A673 (cell line): ENCODE measurements around the gene KHK. TPM values are rescaled to one million over a fixed set of nuclear protein-coding genes. Genes with fewer than 3 reads are reported as not detected.

Experiments used
- Bru-seq: library from RNA; stranded (reverse); fragments of 400-500 nt; gene quantifications from one replicate; lab custom pipeline; 2021; lab: Mats Ljungman, UMichigan
- BruChase-seq, 2 experiments: library from RNA; stranded (reverse); fragments of 400-500 nt; gene quantifications; one replicate each; lab custom pipeline; 2021; lab: Mats Ljungman, UMichigan
- BruUV-seq: library from RNA; stranded (reverse); fragments of 400-500 nt; replicated peaks from 2 replicates; lab custom pipeline; 2021; lab: Mats Ljungman, UMichigan
- CTCF ChIA-PET: fragments of 300-600 bp; sonication (Branson Sonifier 250); formaldehyde crosslinking; loops from one replicate; lab custom pipeline; 2022; ENCODE audit warnings: antibody characterized with exemption; lab: Charles Lee
- POLR2A ChIA-PET: fragments of 300-600 bp; sonication (Branson Sonifier 250); formaldehyde crosslinking; loops from one replicate; lab custom pipeline; 2022; ENCODE audit warnings: antibody characterized with exemption; ENCODE audit not compliant: low non-redundant PET; lab: Charles Lee
- DNase-seq: peaks from one replicate; pipeline ENCODE4 v3.0.0-alpha.2; 2015; ENCODE audit warnings: low spot score
- H3K27ac ChIP-seq: fragments of 200-600 bp; sonication (generic); 2 replicates; pipeline ENCODE4 v1.5.1; 2016; ENCODE audit warnings: mixed run types, low read depth, mild to moderate bottlenecking, mixed read lengths, antibody characterized with exemption, low read length; ENCODE audit not compliant: poor library complexity, severe bottlenecking
- H3K27me3 ChIP-seq: fragments of 200-600 bp; sonication (generic); replicated peaks from 2 replicates; pipeline ENCODE4 v1.6.1; 2017; ENCODE audit warnings: mixed run types, low read depth, mild to moderate bottlenecking, mixed read lengths, antibody characterized with exemption, low read length; ENCODE audit not compliant: insufficient read depth, poor library complexity
- H3K36me3 ChIP-seq: fragments of 200-600 bp; sonication (generic); 2 replicates; pipeline ENCODE4 v1.6.1; 2016; ENCODE audit warnings: mixed run types, mild to moderate bottlenecking, mixed read lengths, antibody characterized with exemption, low read length; ENCODE audit not compliant: insufficient read depth, poor library complexity, severe bottlenecking
- H3K4me1 ChIP-seq: fragments of 200-600 bp; sonication (generic); 2 replicates; pipeline ENCODE4 v1.6.1; 2017; ENCODE audit warnings: mixed run types, mild to moderate bottlenecking, mixed read lengths, antibody characterized with exemption, low read length; ENCODE audit not compliant: insufficient read depth, poor library complexity, severe bottlenecking
- H3K4me3 ChIP-seq: fragments of 200-600 bp; sonication (generic); 2 replicates; pipeline ENCODE4 v1.5.1; 2016; ENCODE audit warnings: low read depth, mixed run types, mild to moderate bottlenecking, mixed read lengths, low read length; ENCODE audit not compliant: poor library complexity, severe bottlenecking
- H3K9me3 ChIP-seq: fragments of 200-600 bp; sonication (generic); 2 replicates; pipeline ENCODE4 v1.6.1; 2016; ENCODE audit warnings: mixed run types, low read depth, mild to moderate bottlenecking, mixed read lengths, antibody characterized with exemption, low read length; ENCODE audit not compliant: poor library complexity, severe bottlenecking
- CTCF ChIP-seq: fragments of 300-800, 200-600 bp; sonication (generic); conservative IDR thresholded peaks from 2 replicates; pipeline ENCODE4 v1.5.1; 2017; ENCODE audit warnings: low read depth, mild to moderate bottlenecking, antibody characterized with exemption, low read length, moderate library complexity, mixed read lengths
- EZH2 ChIP-seq: fragments of 200-600 bp; sonication (generic); IDR thresholded peaks from 2 replicates; pipeline ENCODE4 v1.6.1; 2017; ENCODE audit warnings: borderline replicate concordance, low read depth, mild to moderate bottlenecking, mixed read lengths, antibody characterized with exemption, low read length; ENCODE audit not compliant: poor library complexity, severe bottlenecking
- intact Hi-C: fragments of 100-400 bp; cut with micrococcal nuclease; formaldehyde crosslinking; loops from one replicate; pipeline ENCODE4 v1.10.0; 2022; ENCODE audit not compliant: unreplicated experiment
- long read RNA-seq: library from polyadenylated mRNA; stranded (forward); transcript quantifications from one replicate; pipeline ENCODE4 v2.0.0, GENCODE V29; 2022
- total RNA-seq: library from RNA; stranded (reverse); gene quantifications from 2 replicates; pipeline ENCODE4 v1.2.3, GENCODE V29; 2021

The KHK gene
- total RNA-seq (39.1 and 40.2 TPM in 2 replicates), Bru-seq, nascent RNA (percentile 60 among the genes with signal in this experiment), BruChase-seq, experiment 1, labeled RNA remaining after a 2-hour chase (percentile 68 among the genes with signal in this experiment), BruChase-seq, experiment 2, labeled RNA remaining after a 6-hour chase (percentile 70 among the genes with signal in this experiment)
- long read RNA-seq, transcript KHK-202 (8 exons, 2,411 nt): major isoform, 82 of 132 reads
- long read RNA-seq, partial matches to known transcripts: 1 of 132 reads
- long read RNA-seq, other reads (novel, unspliced or antisense): 49 of 132 reads

GRCh38 chr2:27086724-27087593 is at the start of gene KHK:
Gene KHK, plus strand, starts transcription at chr2:27086772. Its CDS starts 488 bp downstream, at chr2:27087260.
- intact Hi-C loops: no loop called here
- Histone ChIP-seq H3K9me3 (no peaks in the 10 kb centered on the region), H3K27ac (peak within 1 kb of the TSS; percentile 86), H3K27me3 (no peaks in the 10 kb centered on the region), H3K36me3 (no peaks in the 10 kb centered on the region), H3K4me3 (peak within 1 kb of the TSS; percentile 59), H3K4me1 (peaks cover 6% of the 10 kb centered on the region)
- BruUV-seq: TSS peak; percentile 27
- ChIA-PET POLR2A (interaction anchor here (0.6 to 0.7 kb wide), 3 partner anchors 15 to 217 kb away, joined by 3 to 15 read pairs (median 5); partner anchors contain the start of genes AGBL5 and OST4), CTCF (interaction anchor here (0.6 to 1.3 kb wide), 5 partner anchors 15 to 216 kb away, joined by 3 to 8 read pairs (median 5); partner anchors contain the start of gene OST4)
- DNase-seq: peak; percentile 73
- TF ChIP-seq CTCF (no peak), EZH2 (no peak)

- POLR2A ChIA-PET: no interaction called here
- peaks cover 15% of the 10 kb centered on the region for H3K4me1 ChIP-seq
- no peak for DNase-seq
- no peak for TF ChIP-seq EZH2
- no peak for TF ChIP-seq CTCF
- H3K36me3 ChIP-seq: peaks cover 64% of the 10 kb centered on the region
- no TSS peak for BruUV-seq
- intact Hi-C loops: no loop called here
- H3K9me3 ChIP-seq: no peaks in the 10 kb centered on the region
- no peaks in the 10 kb centered on the region for H3K27me3 ChIP-seq
- no peak overlapping the region for H3K4me3 ChIP-seq
- no peak overlapping the region for H3K27ac ChIP-seq
- CTCF ChIA-PET: no interaction called here
Measured at GRCh38 chr2:27038012-27038411, 48.6 kb upstream of the KHK start.

- DNase-seq: no peak
- intact Hi-C loops: no loop called here
- ChIA-PET CTCF (no interaction called here), POLR2A (interaction anchor here (0.7 kb wide), 1 partner anchor 9 kb away, joined by 3 read pairs; no protein-coding TSS in a partner anchor)
- Histone ChIP-seq H3K4me1 (peaks cover 11% of the 10 kb centered on the region), H3K27me3 (no peaks in the 10 kb centered on the region), H3K4me3 (no peak overlapping the region), H3K27ac (no peak overlapping the region), H3K36me3 (peaks cover 64% of the 10 kb centered on the region), H3K9me3 (no peaks in the 10 kb centered on the region)
- no peak for TF ChIP-seq EZH2
- no TSS peak for BruUV-seq
Measured at GRCh38 chr2:27038631-27039339, 47.8 kb upstream of the KHK start.
